Epithelial cell of esophagus (primary cell): Measurements from ENCODE around the gene KLHDC10.
A peak's percentile ranks its signal among the peaks of the same experiment; 100 is the strongest.

Experiments
- DNase-seq: peaks from one replicate; pipeline ENCODE4 v3.0.0; 2010; ENCODE audit warnings: low read depth
- H3K4me3 ChIP-seq: 2 replicates; pipeline ENCODE4 v1.5.1; 2011; ENCODE audit warnings: mild to moderate bottlenecking, low read length, control low read depth
- TF ChIP-seq, protein P1 (sequence below): IDR thresholded peaks from 2 replicates; pipeline ENCODE4 v1.5.1; 2011; ENCODE audit warnings: low read depth, mild to moderate bottlenecking, low read length, control low read depth, inconsistent platforms; ENCODE audit not compliant: insufficient read depth; ENCODE audit errors: missing control alignments

Gene KLHDC10

DNA sequence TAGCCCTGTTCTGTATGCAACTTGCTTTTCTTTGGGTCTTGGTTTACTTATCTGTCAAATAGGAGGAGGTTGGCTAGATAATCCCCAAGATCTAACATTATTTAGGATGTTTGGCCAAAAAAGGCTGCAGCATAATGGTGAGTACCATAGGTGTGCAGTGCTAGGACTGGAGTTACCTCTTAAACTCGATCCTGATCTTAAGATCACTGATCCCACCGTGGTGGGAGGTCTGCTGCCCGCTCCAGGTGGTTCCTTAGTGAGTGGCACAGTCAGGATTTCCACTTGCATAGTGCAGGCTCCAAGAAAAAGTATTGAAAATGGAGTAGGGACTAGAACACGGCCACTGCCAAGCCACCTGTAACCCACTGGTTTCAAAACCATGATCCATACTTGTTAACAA, 66.9 kb downstream of the KLHDC10 start:
- DNase-seq = no peak
- TF ChIP-seq, protein P1, sequence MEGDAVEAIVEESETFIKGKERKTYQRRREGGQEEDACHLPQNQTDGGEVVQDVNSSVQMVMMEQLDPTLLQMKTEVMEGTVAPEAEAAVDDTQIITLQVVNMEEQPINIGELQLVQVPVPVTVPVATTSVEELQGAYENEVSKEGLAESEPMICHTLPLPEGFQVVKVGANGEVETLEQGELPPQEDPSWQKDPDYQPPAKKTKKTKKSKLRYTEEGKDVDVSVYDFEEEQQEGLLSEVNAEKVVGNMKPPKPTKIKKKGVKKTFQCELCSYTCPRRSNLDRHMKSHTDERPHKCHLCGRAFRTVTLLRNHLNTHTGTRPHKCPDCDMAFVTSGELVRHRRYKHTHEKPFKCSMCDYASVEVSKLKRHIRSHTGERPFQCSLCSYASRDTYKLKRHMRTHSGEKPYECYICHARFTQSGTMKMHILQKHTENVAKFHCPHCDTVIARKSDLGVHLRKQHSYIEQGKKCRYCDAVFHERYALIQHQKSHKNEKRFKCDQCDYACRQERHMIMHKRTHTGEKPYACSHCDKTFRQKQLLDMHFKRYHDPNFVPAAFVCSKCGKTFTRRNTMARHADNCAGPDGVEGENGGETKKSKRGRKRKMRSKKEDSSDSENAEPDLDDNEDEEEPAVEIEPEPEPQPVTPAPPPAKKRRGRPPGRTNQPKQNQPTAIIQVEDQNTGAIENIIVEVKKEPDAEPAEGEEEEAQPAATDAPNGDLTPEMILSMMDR = no peak
- H3K4me3 ChIP-seq = no peak overlapping the region

DNA sequence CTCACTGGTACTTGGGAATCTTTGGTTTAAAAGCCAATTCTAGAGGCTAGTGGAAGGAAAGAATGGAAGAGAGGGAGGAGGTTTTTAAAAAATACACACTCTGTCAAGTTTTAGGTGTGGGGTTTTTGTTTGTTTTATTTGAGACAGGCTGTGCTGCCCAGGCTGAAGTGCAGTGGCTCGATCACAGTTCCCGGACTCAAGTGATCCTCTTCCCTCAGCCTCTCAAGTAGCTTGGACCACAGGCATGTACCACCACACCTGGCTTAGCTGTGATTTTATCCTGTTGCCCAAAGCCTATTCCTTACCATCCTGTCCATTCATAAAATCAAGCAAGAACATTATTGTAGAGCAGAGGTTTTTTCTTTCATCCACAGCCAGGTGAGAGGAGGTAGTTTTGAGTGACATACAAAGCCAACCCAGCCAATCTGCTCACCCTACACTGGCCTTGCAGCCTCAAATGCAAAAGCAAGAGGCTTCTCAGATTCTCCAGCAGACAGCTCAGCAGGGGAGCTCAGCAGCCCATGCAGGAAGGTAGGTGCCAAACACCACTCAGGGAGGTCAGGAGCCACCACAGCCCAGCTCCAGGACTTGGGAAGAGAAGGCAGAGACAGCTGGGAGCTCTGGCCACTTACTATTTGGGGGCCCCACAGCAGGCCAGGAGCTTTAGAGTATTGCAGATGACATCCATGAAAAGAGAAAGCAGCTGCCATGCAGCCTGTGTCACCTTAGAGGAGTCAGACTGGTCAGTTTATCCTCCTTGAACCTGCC, 69.0 kb downstream of the KLHDC10 start:
- no peak overlapping the region for H3K4me3 ChIP-seq
- TF ChIP-seq, protein P1 = no peak
- no peak for DNase-seq

DNA sequence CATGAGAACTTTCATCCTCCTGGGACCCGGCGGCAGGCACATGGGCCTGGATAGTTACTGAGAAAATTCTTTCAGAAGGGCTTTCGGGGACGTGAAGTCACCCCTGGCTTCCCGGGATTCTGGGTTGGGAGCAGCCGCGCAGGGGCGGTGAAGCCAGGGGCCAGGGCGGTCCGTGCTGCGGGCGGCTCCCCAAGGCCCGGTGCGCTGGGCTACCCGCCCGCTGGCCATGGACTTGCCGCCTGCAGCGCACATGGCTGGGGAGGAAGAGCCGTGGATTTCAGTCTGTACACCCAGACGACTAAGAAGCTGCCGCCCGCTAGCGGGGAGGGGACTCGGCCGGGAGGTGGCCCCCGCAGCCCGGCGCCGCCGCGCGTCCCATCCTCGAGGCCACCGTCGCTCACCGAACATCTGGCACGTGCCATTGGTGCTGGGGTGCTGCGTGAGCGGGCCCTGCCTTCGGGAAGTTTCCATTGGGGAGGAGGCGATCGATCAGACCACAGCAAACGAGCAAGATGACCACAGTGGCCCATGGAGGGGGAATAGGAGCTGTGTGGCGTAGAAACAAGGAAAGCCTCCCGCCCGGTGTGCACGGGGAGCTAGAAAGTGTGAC, 70.3 kb downstream of the KLHDC10 start:
- peak overlapping the region; percentile 46 for H3K4me3 ChIP-seq
- no peak for DNase-seq
- TF ChIP-seq, protein P1 = no peak

DNA sequence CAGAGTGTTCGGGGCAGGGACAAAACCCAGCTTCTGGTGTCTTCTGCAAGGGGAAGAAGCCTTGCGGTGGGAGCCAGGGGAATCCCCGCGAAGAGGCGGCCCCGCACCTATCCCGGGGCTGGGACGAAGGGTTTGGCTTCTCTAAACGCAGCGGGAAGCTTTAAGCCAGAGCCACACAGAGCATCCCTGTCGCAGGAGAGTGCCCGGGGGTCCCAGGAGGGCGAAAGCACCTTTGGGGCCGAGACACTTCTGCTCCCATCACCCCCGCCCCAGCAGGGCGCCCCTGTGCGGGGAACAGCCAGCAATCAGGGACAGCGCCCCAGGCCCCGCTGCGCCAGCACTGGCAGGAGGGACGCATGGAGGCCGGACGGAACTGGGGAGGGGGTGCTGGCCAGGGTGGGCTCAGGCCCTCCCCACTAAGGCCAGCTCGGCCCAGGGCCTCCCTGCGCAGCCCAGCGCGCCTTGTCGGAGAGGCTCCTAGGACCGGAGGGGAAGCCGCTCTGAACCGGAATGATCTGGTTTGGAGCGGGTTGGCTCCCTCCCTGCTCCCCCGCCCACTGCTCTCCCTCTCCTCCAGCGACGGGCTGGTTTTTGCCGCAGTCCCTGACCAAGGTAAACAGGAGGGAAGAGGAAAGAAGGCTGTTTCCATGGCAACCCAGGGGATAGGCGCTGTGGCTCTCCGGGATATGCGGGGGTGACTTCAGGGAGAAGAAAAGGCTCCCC, 71.0 kb downstream of the KLHDC10 start:
- H3K4me3 ChIP-seq = peak overlapping the region; percentile 46
- TF ChIP-seq, protein P1 = no peak
- peak; percentile 42 for DNase-seq

DNA sequence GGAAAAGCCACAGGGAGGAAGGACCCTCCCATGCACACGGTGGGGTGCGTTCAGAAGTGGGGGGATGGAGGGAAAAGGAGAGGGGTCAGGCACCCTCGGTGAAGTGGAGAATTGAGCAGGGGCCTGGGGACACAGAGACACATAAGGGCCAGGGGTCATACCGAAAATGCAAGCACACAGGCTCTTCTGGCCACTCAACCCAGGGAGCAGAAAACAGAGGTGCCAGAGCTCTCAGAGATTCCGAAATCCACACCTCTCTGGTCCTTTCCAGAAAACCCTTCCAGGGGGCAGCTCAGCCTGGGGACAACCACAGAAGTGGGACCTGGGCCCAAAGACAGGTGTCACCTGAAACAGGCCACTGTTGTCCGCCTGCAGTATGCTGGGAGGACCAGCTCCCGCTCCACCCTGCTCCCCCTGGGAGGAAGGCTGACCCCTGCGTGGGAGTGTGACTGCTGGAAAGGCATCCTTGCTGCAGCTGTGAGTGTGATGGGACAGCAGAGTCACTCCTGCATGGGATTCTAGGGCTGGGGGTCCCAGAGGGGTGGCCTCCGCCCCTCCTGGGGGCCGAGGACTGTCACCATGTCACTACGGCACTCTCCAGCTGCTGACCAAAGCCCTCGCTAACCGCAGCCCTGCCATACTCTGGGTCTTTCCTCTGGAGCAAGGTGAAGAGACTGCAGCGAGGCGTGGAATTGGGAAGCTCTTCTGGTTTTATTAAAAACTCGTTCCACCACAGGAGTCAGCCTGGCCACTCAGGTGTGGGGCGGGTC, 71.7 kb downstream of the KLHDC10 start:
- TF ChIP-seq, protein P1 = no peak
- no peak for DNase-seq
- peak overlapping the region; percentile 46 for H3K4me3 ChIP-seq

DNA sequence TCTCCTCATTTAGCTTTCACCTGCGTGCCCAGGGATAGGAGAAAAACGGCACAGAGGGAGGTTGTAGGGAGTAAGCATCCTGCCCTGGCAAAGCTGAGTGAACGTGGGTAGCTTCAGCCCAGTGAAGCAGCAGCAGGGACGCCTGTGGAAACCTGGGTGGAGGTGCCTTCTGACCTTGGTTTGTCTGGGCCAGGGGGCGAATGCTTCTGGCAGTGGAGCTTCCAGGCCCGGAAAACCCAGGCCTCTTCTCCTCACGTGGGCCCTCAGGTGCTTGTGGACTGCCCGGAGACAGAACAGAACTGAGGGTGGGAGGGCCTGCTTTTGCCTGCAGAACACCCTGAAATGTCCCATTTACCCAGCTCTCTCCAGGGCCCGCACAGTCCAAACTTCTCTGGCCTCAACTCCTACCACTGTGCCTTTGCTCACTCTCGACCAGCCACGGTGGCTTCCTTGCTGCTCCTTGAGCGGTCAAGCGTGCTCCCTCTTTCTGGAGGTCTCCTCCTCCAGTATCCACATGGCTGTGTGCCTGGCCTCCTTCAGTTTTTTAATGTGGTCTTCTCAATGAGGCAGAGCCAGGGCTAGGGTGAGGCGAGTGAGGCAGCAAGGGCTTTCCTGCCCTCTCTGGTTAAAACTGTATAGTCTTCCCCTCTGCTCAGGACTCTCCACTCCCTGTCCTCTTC, 72.5 kb downstream of the KLHDC10 start:
- no peak for DNase-seq
- no peak overlapping the region for H3K4me3 ChIP-seq
- TF ChIP-seq, protein P1 = no peak
